Measurements from ENCODE around the gene ICA1. TPM values are rescaled to one million over a fixed set of nuclear protein-coding genes. Genes with fewer than 3 reads are reported as not detected.

The ICA1 gene
- total RNA-seq, 3 donors from 2014 or later, result 18.7 to 59.9 (median 41.9) TPM

DNA sequence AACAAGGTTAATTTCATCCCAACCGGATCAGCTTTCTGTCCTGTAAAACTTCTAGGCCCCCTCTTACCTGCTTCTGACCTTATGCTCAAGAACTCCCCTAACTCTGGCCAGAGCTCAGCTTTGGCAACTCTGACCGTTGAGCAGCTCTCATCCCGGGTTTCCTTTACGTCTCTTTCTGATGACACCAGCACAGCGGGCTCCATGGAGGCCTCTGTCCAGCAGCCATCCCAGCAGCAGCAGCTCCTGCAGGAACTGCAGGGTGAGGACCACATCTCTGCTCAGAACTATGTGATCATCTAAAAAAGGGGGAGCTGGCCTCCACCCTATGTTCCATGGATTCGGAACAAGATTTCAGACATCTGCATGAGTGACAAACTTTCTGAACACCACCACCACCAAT, 175.7 kb downstream of the ICA1 start:
- H3K4me3 ChIP-seq, result no peak overlapping the region
- no peaks in the 10 kb centered on the region for H3K36me3 ChIP-seq (ENCODE audit: low read depth)
- no peaks in the 10 kb centered on the region for H3K4me1 ChIP-seq (ENCODE audit: low read depth)
- TF ChIP-seq, protein P1, sequence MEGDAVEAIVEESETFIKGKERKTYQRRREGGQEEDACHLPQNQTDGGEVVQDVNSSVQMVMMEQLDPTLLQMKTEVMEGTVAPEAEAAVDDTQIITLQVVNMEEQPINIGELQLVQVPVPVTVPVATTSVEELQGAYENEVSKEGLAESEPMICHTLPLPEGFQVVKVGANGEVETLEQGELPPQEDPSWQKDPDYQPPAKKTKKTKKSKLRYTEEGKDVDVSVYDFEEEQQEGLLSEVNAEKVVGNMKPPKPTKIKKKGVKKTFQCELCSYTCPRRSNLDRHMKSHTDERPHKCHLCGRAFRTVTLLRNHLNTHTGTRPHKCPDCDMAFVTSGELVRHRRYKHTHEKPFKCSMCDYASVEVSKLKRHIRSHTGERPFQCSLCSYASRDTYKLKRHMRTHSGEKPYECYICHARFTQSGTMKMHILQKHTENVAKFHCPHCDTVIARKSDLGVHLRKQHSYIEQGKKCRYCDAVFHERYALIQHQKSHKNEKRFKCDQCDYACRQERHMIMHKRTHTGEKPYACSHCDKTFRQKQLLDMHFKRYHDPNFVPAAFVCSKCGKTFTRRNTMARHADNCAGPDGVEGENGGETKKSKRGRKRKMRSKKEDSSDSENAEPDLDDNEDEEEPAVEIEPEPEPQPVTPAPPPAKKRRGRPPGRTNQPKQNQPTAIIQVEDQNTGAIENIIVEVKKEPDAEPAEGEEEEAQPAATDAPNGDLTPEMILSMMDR (IDR thresholded peaks at IDR 0.05), result no peak
- H3K9me3 ChIP-seq, result no peaks in the 10 kb centered on the region
- ATAC-seq, result no peak
- intact Hi-C loops (cut with DNase I, micrococcal nuclease), result no loop called here
- DNase-seq, result no peak

DNA sequence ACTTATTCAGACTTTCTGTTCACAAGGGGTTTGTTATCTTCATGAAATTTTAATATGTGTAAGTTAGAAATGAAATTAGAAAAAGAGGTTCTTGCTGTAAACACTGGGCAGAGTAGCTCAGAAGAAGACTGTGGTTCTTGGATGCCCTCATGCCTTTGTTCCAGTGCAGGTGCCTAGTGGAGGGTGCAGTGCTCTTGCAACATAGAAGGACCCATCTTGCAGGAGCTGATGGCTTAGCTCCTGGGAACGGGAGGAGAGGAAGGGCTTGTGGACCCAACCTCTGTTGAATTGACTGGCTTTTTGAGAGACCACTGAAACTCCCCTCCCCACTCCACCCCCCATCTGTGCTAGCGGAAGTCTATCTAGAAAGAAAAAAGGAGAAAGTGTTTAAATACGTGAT, 176.5 kb downstream of the ICA1 start:
- no peaks in the 10 kb centered on the region for H3K36me3 ChIP-seq (ENCODE audit: low read depth)
- DNase-seq (no peak), ATAC-seq (no peak)
- H3K9me3 ChIP-seq, result no peaks in the 10 kb centered on the region
- no peak overlapping the region for H3K4me3 ChIP-seq
- no peaks in the 10 kb centered on the region for H3K4me1 ChIP-seq (ENCODE audit: low read depth)
- intact Hi-C loops (cut with DNase I, micrococcal nuclease), result no loop called here
- TF ChIP-seq, protein P1 (IDR thresholded peaks at IDR 0.05), result no peak

DNA sequence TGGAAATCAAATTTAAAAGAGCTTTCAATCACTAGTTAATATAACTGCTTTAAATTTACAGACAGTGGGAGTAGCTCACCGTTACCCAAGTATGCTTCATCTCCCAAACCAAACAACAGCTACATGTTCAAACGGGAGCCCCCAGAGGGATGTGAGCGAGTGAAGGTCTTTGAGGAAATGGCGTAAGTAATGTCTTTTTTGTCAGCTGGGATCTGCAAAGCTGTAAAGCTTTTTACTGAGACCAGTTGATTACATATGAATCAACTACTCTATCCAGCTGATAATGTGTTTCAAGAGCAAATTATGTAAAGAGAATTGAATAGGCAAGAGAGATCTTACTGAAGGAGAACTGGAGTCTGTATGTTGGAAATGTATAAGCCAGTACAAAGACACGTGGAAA, 177.1 kb downstream of the ICA1 start:
- intact Hi-C loops (cut with DNase I, micrococcal nuclease), result no loop called here
- TF ChIP-seq, protein P1 (IDR thresholded peaks at IDR 0.05), result no peak

DNA sequence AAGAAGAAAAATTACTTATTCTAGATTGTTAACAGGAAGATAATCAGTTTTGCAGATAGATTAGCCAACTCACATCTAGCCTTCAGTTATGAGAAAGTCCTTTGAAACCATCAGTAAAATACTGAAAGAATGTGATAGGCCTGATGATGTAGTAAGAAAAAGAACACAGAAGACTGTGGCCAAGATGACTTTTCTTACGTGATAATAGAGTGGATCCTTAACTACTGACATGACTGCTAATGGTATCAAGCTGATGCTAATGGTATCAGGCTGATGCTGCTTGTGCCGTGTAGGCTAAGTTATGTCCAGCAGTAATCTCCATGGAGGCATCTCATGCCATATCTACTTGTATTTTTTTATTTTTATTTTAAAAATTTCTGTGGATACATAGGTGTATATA, 179.2 kb downstream of the ICA1 start:
- no peak for DNase-seq
- ATAC-seq, result no peak
- Histone ChIP-seq H3K36me3 (ENCODE audit: low read depth) (no peaks in the 10 kb centered on the region), H3K4me1 (ENCODE audit: low read depth) (no peaks in the 10 kb centered on the region), H3K4me3 (no peak overlapping the region), H3K9me3 (no peaks in the 10 kb centered on the region)
- intact Hi-C loops (cut with DNase I, micrococcal nuclease), result no loop called here
- TF ChIP-seq, protein P1 (IDR thresholded peaks at IDR 0.05), result no peak

More for the DNA sequence above, 177.1 kb downstream of the ICA1 start:
- no peak for ATAC-seq
- Histone ChIP-seq H3K4me1 (ENCODE audit: low read depth) (no peaks in the 10 kb centered on the region), H3K9me3 (no peaks in the 10 kb centered on the region), H3K36me3 (ENCODE audit: low read depth) (no peaks in the 10 kb centered on the region), H3K4me3 (no peak overlapping the region)
- DNase-seq, result no peak

DNA sequence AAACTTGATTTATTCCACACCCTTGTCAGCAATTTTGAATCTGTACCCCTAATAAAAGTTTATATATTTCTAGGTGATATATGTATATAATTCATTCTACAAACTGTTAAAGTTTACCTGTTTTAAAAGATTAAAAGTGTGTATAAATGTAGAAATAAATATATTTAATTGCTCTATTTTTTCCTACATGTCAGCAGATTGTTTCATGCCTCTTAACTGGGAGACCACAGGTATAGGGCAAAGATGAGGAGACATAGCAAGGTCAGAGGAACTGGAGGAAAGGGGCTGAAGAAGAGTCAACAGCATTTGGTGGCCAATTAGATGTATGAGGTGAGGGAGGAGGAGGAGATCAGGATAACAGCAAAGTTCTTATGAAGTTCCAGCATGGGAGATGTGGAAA, 183.5 kb downstream of the ICA1 start:
- TF ChIP-seq, protein P1 (IDR thresholded peaks at IDR 0.05), result no peak
- Histone ChIP-seq H3K36me3 (ENCODE audit: low read depth) (no peaks in the 10 kb centered on the region), H3K4me3 (no peak overlapping the region), H3K4me1 (ENCODE audit: low read depth) (no peaks in the 10 kb centered on the region), H3K9me3 (no peaks in the 10 kb centered on the region)
- ATAC-seq (no peak), DNase-seq (no peak)
- intact Hi-C loops (cut with DNase I, micrococcal nuclease), result no loop called here

Measured in mucosa of descending colon (tissue), 3 donors.